GM19455 (cell line): ENCODE results near the gene TMCO4.

Experiments used
- ATAC-seq: cut with Tn5 transposase; IDR thresholded peaks from one replicate; pipeline ENCODE4 v1.9.1; 2021; ENCODE audit not compliant: unreplicated experiment

TMCO4 gene

GRCh38 chr1:19662313-19662712 lies 137.4 kb downstream of the TMCO4 start:
- no peak for ATAC-seq

DNA sequence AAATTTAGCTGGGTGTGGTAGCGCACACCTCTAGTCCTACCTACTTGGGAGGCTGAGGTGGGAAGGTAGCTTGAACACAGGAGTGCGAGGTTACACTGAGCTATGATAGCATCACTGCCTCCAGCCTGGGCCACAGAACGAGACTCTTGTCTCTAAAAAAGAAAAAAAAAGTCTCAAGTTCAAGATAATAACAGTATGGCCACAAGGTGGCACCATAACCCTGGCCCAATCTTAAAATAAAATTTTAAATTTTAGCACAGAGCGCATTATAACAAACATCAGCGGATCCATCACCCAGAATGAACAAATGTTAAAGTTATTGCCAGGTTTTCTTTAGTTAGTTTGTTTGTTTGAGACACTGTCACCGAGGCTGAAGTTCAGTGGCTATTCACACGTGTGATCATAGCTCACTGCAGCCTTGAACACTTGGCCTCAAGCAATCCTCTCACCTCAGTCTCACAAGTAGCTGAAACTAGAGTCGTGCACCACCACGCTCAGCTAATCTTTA lies 137.9 kb downstream of the TMCO4 start:
- no peak for ATAC-seq

DNA sequence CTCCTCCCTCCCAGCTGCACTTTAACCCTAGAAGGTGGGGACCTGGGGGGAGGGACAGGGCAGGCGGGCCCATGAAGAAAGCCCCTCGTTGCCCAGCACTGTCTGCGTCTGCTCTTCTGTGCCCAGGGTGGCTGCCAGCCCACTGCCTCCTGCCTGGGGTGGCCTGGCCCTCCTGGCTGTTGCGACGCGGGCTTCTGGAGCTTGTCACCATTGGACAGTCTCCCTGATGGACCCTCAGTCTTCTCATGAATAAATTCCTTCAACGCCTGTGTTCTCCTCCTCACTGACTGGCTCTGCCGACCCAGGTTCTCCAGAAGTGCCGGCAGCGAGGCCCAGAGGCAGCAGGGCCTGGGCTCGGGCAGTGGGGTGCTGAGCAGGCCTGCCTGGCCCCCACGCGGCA lies 141.5 kb downstream of the TMCO4 start:
- ATAC-seq = no peak

GRCh38 chr1:19657511-19657910 lies 142.2 kb downstream of the TMCO4 start:
- ATAC-seq = no peak

GRCh38 chr1:19656780-19657466 lies 142.8 kb downstream of the TMCO4 start:
- no peak for ATAC-seq

DNA sequence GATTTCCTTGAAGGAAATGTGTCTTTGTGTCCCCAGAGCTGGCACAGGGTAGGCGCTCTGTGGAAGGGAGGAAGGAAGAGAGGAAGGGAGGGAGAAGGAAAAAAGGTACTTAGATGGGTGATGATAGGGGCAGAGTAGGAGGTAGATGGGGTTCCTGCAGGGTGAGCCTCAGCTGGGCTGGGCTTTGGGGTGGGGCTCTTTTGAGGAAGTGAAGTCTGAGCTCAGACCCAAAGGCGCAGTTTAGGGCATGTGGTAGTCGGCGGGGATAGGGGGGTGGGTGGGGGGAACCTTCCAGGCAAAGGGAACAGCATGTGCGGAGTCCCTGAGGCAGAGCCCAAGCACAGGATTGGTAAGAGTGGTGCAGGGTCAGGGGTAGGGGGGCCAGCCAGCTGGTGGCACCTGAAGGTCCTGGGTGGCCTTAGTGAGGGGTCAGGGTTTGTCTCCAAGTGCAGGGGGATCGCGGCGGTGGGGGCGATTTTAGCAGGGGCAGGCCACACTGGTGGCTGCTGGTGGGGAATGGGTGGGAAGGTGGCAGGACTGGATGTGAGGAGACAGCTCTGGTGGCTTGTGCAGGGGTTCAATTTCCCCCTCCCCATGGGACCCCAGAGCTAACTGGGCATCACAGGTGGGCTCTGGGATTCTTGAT lies 143.5 kb downstream of the TMCO4 start:
- no peak for ATAC-seq

- no peak for ATAC-seq
These were observed 144.0 kb downstream of the TMCO4 start for GRCh38 chr1:19655718-19656080.

DNA sequence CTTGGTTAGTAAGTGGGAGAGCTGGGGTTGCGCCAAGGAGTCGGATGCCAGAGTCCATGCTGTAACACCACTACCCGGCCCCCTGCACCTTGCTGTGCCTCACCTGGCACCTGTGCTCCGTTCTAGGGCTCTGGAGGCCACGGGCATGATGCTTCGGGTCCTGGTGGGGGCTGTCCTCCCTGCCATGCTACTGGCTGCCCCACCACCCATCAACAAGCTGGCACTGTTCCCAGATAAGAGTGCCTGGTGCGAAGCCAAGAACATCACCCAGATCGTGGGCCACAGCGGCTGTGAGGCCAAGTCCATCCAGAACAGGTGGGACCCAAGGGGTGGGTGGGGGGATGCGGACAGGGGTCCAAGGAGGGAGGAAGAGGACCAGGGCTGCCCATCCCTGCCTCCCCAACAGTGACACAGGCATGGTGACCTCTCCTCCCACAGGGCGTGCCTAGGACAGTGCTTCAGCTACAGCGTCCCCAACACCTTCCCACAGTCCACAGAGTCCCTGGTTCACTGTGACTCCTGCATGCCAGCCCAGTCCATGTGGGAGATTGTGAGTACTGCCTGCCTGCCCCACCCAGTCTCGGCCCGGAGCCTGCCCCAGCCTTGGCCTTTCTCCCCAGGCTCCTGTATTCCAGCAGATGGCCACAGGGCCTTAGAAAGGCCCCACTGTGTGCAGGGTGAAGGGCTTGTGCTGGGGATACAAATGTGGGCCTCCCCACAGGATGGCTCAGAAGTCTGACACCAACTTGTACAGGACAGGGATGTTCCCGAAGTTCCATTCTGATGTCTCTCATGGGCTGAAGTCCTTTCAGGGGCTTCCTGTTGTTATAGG lies 144.6 kb downstream of the TMCO4 start:
- no peak for ATAC-seq

DNA sequence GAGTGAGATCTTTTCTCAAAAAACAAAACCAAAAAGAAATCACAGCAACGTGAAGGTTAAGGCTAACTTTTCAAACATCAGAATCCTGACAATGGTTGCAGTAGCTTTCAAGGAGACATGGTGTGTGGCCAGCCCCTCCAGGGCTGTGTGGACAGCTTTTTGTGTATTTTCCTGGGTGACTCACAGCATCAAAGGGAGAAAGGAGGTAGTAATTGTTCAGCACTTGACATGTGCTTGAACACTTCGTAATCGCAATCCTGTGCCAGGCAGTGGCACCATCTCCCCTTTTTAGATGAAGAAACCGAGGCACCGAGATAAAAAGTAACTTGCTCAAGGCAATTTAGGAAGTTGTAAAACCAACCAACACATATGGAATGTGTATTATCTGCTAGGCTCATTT lies 145.3 kb downstream of the TMCO4 start:
- ATAC-seq = no peak

DNA sequence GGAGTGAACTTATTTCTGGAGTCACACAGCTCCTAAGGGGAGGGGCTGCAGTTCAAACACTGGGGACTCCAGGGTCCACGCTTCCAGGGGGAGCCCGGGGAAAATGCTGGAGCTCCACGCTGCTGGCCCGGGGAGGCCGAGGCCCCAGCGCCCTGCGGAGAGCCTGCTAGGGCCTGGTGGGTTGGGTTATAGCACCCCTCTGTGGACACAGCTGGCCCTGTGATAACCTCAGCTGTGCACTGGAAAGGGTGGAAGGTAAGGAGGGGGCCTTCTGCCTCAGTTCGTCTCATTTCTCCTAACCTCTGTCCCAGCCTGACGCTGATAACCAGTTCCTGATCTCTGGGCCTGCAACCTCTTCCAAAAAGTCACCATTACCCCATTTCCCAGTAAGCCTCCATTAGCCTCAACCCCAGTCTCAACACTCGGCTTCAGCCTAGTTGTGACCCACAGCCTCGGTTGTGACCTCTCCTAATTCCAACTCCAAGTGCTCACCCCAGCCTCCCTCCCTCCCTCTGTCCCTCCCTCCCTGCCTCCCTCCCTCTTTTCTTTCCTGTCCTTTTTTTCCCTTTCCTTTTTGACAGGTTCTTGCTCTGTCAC lies 148.5 kb downstream of the TMCO4 start:
- ATAC-seq = no peak

DNA sequence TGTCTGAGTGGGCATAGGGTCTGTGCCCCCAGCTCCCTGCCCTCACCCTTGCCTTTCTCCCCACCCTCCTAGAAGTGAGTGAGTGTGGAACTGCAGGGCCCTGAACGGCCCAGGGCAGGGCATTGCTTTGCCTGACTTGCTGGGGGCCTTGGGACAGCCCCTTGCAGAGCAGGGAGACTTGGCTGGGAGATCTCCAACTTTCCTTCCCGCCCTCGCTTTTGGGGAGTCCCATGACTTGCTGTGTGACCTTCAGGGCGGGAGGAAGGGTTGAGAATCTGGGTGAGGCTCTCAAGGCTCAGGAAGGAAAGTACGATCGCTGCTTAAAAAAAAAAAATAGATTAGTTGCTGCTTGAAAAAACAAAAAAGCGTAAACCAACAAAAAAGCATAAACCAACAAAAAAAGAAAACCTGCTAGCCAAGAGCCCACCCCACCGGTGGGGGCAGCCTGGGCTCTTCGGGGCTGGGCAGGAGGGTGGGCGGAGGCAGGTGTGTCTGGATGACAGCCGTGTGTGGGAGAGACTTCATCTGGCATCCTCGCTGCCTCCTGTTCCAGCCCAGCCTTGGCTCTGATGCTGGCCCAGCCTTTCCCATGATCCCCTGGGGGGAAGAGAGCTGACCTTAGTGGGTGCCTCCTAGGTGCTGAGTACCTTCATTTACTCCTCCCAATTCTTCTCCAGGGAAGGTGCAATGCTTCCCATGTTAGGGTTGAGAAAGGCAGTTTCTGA lies 149.1 kb downstream of the TMCO4 start:
- no peak for ATAC-seq

- ATAC-seq = no peak
These were observed 151.0 kb downstream of the TMCO4 start for GRCh38 chr1:19648689-19649088.

- ATAC-seq = no peak
These were observed 151.5 kb downstream of the TMCO4 start for GRCh38 chr1:19648239-19648638.

- ATAC-seq = no peak
These were observed 152.1 kb downstream of the TMCO4 start for GRCh38 chr1:19647643-19648042.

DNA sequence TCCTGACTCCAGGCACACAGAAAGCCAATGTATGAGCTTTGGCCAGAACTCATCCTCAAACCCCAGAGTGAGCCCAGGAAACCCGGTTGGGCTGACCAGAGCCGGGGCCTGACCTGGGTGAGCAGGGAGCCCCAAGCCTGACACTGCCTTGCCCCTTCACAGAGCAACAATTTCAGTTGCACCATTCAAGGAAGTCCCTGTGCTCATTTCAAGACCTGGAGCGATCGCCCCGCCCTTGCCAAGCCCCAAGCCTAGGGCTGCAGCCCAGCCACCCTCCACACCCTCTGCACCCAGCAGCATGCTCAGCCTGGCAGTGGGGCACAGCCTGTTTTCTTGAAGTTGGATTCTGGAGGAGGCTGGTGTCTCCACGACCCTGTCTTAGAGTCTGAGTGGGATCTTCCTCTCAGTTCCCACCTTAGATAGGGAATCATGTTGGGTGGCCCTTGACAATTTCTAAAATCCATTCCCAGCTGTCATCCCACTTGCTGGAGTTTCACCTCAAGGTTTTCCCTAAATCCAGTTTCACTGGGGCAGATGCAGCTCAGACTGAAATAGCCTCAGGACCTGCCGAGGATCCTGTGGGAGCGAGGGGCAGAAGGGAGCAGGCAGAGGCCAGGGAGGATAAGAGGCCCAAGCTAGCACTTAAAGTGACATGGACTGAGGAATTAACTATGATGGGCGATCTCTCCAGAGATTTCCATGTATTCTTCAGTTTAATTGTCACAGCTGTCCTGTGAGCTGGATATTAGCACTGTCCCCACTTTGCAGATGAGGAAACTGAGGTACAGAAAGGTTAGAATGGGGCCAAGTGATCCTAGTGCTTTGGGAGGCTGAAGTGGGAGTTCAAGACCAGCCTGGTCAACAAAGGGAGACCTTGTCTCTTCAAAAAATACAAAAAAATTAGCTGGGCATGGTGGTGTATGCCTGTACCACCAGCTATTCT lies 153.1 kb downstream of the TMCO4 start:
- ATAC-seq = no peak

GRCh38 chr1:19645411-19646251 lies 154.1 kb downstream of the TMCO4 start:
- no peak for ATAC-seq

DNA sequence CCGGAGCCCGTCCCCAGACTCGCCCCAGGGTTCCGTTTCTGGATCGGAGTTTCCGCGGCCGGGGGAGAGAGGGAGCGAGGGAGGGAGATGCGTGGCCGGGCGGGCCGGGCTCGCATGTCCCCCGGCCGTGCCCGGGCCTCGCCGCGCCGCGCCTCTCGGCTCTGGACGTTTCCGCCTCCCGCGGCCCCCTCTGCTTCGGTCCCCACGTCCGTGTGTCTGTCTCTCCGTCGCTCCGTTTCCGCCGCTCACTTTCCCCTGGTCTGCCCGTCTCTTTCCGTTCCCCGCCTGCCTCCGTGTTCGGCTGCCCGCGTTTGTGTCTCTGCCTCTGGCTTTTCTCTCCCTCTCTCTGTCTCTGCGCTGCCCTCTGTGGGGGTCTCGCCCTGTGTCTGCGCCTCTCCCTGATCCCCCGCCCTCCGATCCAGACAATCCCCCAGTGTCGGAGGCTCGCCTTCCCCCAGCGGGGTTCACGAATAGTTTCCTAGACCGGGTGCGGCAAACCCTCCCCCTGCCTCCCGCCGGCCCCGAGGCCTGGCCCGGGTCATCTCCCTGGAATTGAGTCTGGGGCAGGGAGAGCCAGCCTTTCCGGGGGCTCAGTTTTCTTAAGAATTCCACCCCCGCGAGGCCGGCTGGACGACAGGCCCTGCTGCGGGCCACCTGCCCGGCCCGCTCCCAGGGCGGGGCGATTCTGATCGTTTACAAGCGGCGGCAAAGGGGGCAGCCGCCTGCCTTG lies 154.9 kb downstream of the TMCO4 start:
- ATAC-seq = no peak

DNA sequence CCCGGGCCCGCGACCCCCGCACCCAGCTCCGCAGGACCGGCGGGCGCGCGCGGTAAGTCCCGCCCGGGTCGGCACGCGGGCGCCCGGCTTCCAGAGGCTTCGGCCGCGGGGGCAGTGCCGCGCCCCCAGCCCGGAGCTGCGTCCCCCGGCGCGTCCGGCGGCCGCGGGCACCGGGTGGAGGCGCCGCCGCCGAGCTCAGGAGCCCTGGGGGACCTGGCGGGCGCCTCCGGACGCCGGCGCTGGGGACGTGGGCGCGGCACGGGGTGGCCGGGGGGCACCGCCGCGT lies 155.4 kb downstream of the TMCO4 start:
- no peak for ATAC-seq
